Loucy (cell line): ENCODE data around the gene PPP3CA.

Experiments used
- CTCF ChIP-seq: fragments of 200-600 bp; sonication (generic); conservative IDR thresholded peaks from 2 replicates; pipeline ENCODE4 v1.5.1; 2014; ENCODE audit warnings: mild to moderate bottlenecking, antibody characterized with exemption, low read length
- EZH2phosphoT487 ChIP-seq: fragments of 200-600 bp; IDR thresholded peaks from 2 replicates; pipeline ENCODE4 v1.6.1; 2018; ENCODE audit warnings: antibody characterized with exemption, mild to moderate bottlenecking, moderate library complexity, borderline replicate concordance

- peak; percentile 7; the same call in 1 of the 2 replicates for TF ChIP-seq CTCF
- no peak for TF ChIP-seq EZH2phosphoT487
These were observed 260.3 kb downstream of the PPP3CA start for GRCh38 chr4:101086801-101087586.
